ENCODE measurements around the gene UCN3.
"Not testable (repeated sequence)": the region's sequence is repeated elsewhere in the genome, so short reads cannot be mapped to it uniquely, and the experiment has no call there.

Gene UCN3

DNA sequence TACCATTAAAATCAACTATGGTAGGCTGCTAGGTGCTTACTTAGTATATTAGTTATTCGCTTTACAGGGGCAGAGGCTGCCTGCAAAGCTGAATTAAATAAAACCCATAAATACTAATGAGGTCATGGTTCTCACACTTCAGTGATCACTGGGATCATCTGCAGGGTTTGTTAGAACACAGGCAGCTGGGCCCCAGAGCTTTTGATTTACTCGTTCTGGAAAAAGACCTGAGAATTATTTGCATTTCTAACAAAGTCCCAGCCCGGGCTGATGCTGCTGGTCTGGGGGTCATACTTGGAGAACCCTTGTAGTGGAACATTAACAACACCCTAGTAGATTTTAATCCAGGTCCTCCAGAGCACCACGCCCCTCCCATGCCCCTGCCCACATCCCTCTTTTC is 8.5 kb downstream of the UCN3 start:
- DNase-seq (ENCODE audit: low spot score in 2 of 2) (no peak), ATAC-seq (replicated peaks; ENCODE audit: extremely low read depth, poor library complexity, severe bottlenecking) (no peak)
- Mint-ChIP-seq H3K27me3 (peaks cover 14% of the 10 kb centered on the region), H3K4me1 (no peaks in the 10 kb centered on the region), H3K9me3 (peaks cover 8% of the 10 kb centered on the region), H3K27ac (ENCODE audit: low read depth) (no peak overlapping the region), H3K4me3 (no peak overlapping the region), H3K36me3 (ENCODE audit: insufficient read depth) (no peaks in the 10 kb centered on the region)

DNA sequence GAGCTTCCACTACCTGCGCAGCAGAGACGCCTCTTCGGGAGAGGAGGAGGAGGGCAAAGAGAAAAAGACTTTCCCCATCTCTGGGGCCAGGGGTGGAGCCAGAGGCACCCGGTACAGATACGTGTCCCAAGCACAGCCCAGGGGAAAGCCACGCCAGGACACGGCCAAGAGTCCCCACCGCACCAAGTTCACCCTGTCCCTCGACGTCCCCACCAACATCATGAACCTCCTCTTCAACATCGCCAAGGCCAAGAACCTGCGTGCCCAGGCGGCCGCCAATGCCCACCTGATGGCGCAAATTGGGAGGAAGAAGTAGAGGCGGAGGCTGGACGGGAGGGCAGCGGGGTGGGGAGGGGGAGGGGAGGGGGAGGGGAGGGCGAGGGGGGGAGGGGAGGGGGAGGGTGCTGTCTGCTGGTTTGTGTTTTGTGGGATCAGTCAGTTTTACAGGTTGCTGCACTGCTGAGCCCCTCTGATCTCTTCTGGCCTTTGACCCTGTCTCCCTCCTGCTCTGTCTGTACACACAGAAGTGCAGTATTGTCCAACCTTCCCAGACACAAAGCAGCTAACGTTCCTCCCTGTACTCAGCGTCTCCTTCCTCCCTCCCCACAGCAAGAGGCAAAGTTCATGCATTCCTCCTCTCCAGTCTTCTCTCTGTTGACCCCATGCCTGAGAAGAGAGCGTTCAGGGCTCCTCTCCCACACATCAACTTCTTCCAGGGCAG is 9.3 kb downstream of the UCN3 start:
- DNase-seq (ENCODE audit: low spot score in 2 of 2): no peak
- Mint-ChIP-seq H3K27me3 (peaks cover 14% of the 10 kb centered on the region), H3K4me1 (no peaks in the 10 kb centered on the region), H3K9me3 (peaks cover 8% of the 10 kb centered on the region), H3K36me3 (ENCODE audit: insufficient read depth) (no peaks in the 10 kb centered on the region), H3K27ac (ENCODE audit: low read depth) (no peak overlapping the region), H3K4me3 (no peak overlapping the region)
- no peak for ATAC-seq (replicated peaks; ENCODE audit: extremely low read depth, poor library complexity, severe bottlenecking)

DNA sequence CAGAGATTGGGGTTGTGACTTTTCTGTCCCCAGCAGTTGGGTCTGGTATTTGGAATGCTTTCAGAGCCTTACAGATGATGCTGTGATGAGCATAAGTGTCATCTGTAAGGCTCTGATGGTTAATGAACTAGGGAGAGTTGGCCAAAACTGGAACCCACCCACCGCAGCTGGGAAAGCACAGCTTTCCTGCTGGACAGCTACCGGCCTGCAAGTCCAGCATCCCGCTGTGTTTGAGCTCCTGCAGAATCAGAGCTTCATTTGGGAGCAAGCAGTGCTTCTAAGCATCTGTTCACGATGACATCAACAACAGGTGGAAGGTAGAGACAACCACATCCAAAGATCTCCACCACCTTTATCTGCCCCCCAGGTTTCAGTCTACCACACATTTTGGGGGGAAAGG is 11.7 kb downstream of the UCN3 start:
- no peak overlapping the region for H3K4me3 Mint-ChIP-seq
- DNase-seq (ENCODE audit: low spot score in 2 of 2): no peak

DNA sequence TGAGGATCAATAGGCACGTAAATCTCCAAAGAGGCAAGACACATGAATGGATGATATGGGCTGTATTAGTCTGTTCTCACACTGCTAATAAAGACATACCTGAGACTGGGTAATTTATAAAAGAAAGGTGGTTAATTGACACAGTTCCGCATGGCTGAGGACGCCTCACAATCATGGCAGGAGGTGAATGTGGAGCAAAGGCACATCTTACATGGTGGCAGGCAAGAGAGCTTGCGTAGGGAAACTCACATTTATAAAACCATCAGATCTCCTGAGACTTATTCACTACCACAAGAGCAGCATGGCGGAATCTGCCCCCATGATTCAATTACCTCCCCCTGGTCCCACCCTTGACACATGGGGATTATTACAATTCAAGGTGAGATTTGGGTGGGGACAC is 14.4 kb downstream of the UCN3 start:
- not testable (repeated sequence) for H3K36me3 Mint-ChIP-seq (ENCODE audit: insufficient read depth); H3K4me1 Mint-ChIP-seq; H3K27ac Mint-ChIP-seq (ENCODE audit: low read depth); H3K4me3 Mint-ChIP-seq; H3K27me3 Mint-ChIP-seq; ATAC-seq (replicated peaks; ENCODE audit: extremely low read depth, poor library complexity, severe bottlenecking); H3K9me3 Mint-ChIP-seq; DNase-seq (ENCODE audit: low spot score in 2 of 2)

More for the DNA sequence above, 11.7 kb downstream of the UCN3 start:
- Mint-ChIP-seq H3K9me3 (no peaks in the 10 kb centered on the region), H3K36me3 (ENCODE audit: insufficient read depth) (no peaks in the 10 kb centered on the region), H3K27ac (ENCODE audit: low read depth) (no peak overlapping the region), H3K27me3 (peaks cover 14% of the 10 kb centered on the region), H3K4me1 (no peaks in the 10 kb centered on the region)
- ATAC-seq (replicated peaks; ENCODE audit: extremely low read depth, poor library complexity, severe bottlenecking): no peak

DNA sequence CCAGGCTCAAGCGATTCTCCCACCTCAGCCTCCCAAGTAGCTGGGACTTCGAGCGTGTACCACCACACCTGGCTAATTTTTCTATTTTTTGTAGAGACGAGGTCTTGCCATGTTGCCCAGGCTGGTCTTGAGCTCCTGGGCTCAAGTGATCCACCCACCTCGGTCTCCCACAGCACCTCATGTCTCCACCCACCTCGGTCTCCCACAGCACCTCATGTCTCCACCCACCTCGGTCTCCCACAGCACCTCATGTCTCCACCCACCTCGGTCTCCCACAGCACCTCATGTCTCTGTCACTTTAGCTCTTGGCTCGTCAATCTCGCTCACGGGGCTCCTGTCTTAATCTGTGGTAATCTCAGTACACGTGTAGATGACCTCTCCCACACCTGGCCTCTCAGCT is 15.6 kb downstream of the UCN3 start:
- not testable (repeated sequence) for H3K4me1 Mint-ChIP-seq; H3K27ac Mint-ChIP-seq (ENCODE audit: low read depth); H3K27me3 Mint-ChIP-seq; ATAC-seq (replicated peaks; ENCODE audit: extremely low read depth, poor library complexity, severe bottlenecking); H3K9me3 Mint-ChIP-seq; H3K4me3 Mint-ChIP-seq; DNase-seq (ENCODE audit: low spot score in 2 of 2); H3K36me3 Mint-ChIP-seq (ENCODE audit: insufficient read depth)

DNA sequence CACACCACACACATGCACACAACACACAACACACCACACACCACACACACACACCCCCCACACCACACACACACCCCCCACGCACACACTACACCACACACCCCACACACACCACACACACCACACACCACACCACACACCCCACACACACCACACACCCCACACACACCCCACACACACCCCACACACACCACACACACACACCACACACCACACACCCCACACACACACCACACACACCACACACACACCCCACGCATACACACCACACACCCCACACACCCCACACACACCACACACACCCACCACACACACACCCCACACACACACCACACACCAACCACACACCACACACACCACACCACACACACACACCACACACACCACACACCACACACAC is 16.4 kb downstream of the UCN3 start:
- Mint-ChIP-seq H3K4me1 (no peaks in the 10 kb centered on the region), H3K27me3 (peaks cover 10% of the 10 kb centered on the region), H3K4me3 (no peak overlapping the region), H3K27ac (ENCODE audit: low read depth) (no peak overlapping the region), H3K9me3 (no peaks in the 10 kb centered on the region), H3K36me3 (ENCODE audit: insufficient read depth) (no peaks in the 10 kb centered on the region)
- DNase-seq (ENCODE audit: low spot score in 2 of 2): no peak
- no peak for ATAC-seq (replicated peaks; ENCODE audit: extremely low read depth, poor library complexity, severe bottlenecking)

DNA sequence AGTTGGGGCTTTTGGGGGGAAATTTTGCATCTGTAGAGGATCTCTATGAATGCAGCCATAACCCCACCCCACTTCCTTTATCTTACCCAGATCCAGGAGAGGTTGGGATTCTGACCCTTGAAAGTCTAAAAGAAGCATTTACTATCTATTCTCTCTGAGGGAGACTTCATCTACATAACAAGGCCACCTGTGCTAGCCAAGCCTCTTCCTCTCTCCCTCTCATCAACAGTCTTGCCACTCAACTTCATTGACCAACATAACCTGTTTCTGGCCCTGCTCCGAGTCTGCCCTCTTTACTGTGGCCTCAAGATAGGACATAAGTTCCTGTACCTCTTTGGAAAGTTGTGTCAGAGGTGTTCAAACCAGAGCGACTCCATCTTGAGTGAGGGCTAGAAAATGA is 20.5 kb downstream of the UCN3 start:
- no peak for DNase-seq (ENCODE audit: low spot score in 2 of 2)
- Mint-ChIP-seq H3K27me3 (peaks cover 22% of the 10 kb centered on the region), H3K27ac (ENCODE audit: low read depth) (no peak overlapping the region), H3K9me3 (peaks cover 12% of the 10 kb centered on the region), H3K4me1 (no peaks in the 10 kb centered on the region), H3K4me3 (no peak overlapping the region), H3K36me3 (ENCODE audit: insufficient read depth) (no peaks in the 10 kb centered on the region)
- ATAC-seq (replicated peaks; ENCODE audit: extremely low read depth, poor library complexity, severe bottlenecking): no peak

DNA sequence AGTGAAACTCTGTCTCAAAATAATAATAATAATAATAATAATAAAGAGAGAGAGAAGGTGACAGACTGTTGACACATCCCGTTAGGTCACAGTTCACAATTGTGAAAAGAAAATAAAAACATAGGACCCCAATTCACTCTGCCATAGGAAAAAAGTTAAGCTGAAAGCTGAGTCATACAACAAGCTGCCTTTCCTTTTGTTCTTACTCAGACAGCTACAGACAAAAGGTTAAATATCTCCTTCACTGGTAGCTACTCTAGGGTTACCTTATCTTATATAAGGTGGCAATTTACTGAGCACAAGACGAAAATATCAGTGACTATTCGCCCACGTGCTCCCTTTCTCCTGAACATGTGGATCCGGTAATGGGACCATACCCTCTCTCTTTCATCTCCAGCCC is 22.4 kb downstream of the UCN3 start:
- H3K27ac Mint-ChIP-seq (ENCODE audit: low read depth): no peak overlapping the region
- H3K9me3 Mint-ChIP-seq: peaks cover 18% of the 10 kb centered on the region
- peaks cover 29% of the 10 kb centered on the region for H3K27me3 Mint-ChIP-seq
- DNase-seq (ENCODE audit: low spot score in 2 of 2): no peak
- H3K4me1 Mint-ChIP-seq: no peaks in the 10 kb centered on the region
- no peak for ATAC-seq (replicated peaks; ENCODE audit: extremely low read depth, poor library complexity, severe bottlenecking)
- no peak overlapping the region for H3K4me3 Mint-ChIP-seq
- H3K36me3 Mint-ChIP-seq (ENCODE audit: insufficient read depth): no peaks in the 10 kb centered on the region

DNA sequence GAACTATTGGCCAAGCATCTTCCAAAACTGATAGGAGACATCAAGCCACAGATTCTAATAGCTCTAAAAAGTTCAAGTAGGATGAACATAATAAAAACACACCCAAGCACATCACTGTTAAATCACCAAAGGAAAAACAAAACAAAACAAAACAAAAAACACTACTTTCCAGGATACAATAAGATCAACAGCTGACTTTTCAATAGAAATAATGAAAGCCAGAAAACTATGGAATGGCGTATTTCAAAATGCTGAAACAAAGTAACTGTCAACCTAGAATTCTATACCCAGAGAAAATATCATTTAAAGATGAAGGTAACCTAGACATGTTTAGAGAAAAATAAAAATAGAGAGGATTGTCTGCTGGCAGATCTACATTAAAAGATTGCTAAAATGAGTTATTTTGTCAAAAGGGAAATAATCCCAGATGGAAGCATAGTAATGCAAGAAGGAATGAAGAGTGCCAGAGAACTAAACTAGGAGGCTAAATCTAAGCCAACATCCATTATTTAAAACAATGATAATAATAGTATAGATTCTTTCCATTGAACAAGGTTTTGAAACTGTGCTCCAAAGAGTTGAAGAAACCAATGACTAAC is 25.9 kb downstream of the UCN3 start:
- Mint-ChIP-seq H3K4me3 (no peak overlapping the region), H3K4me1 (no peaks in the 10 kb centered on the region), H3K27me3 (peaks cover 53% of the 10 kb centered on the region), H3K27ac (ENCODE audit: low read depth) (no peak overlapping the region), H3K9me3 (peaks cover 18% of the 10 kb centered on the region), H3K36me3 (ENCODE audit: insufficient read depth) (no peaks in the 10 kb centered on the region)
- no peak for DNase-seq (ENCODE audit: low spot score in 2 of 2)
- no peak for ATAC-seq (replicated peaks; ENCODE audit: extremely low read depth, poor library complexity, severe bottlenecking)

DNA sequence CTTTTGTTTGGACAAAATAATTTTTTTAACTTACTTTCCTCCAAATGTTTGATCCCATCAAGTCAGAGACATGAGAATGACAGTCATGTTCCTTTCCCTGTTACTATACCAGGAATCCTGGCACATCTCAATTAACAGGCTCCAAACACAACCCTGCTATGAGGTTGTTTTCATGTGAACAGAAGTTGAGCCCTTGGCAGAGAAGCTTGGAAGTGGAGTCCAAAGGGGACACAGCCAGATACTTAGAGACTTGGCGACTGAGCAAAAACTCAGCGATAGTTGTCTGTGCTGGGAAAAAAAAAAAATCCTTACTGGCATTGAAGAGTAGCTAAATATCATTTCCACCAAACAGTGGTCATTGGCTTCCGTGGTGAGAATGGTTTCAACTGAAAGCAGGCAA is 27.0 kb downstream of the UCN3 start:
- Mint-ChIP-seq H3K36me3 (ENCODE audit: insufficient read depth) (no peaks in the 10 kb centered on the region), H3K27me3 (peaks cover 52% of the 10 kb centered on the region), H3K4me3 (no peak overlapping the region), H3K9me3 (peaks cover 18% of the 10 kb centered on the region), H3K27ac (ENCODE audit: low read depth) (no peak overlapping the region), H3K4me1 (no peaks in the 10 kb centered on the region)
- ATAC-seq (replicated peaks; ENCODE audit: extremely low read depth, poor library complexity, severe bottlenecking) (no peak), DNase-seq (ENCODE audit: low spot score in 2 of 2) (no peak)

DNA sequence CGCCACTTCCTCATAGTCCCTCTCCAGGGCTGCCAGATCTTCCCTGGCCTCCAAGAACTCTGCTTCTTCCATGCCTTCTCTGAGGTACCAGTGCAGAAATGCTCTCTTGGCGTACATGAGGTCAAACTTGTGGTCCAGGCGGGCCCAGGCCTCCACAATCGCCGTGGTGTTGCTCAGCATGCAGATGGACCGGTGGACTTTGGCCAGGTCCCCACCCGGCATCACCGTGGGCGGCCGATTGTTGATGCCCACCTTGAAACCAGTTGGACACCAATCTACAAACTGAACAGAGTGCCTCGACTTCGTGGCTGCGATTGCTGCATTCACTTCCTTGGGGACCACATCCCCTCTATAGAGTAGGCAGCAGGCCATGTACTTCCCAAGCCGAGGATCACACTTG is 28.8 kb downstream of the UCN3 start:
- Mint-ChIP-seq H3K9me3 (peaks cover 13% of the 10 kb centered on the region), H3K27me3 (peaks cover 58% of the 10 kb centered on the region), H3K4me1 (no peaks in the 10 kb centered on the region), H3K36me3 (ENCODE audit: insufficient read depth) (peaks cover 1% of the 10 kb centered on the region), H3K4me3 (no peak overlapping the region), H3K27ac (ENCODE audit: low read depth) (no peak overlapping the region)
- ATAC-seq (replicated peaks; ENCODE audit: extremely low read depth, poor library complexity, severe bottlenecking) (no peak), DNase-seq (ENCODE audit: low spot score in 2 of 2) (no peak)

DNA sequence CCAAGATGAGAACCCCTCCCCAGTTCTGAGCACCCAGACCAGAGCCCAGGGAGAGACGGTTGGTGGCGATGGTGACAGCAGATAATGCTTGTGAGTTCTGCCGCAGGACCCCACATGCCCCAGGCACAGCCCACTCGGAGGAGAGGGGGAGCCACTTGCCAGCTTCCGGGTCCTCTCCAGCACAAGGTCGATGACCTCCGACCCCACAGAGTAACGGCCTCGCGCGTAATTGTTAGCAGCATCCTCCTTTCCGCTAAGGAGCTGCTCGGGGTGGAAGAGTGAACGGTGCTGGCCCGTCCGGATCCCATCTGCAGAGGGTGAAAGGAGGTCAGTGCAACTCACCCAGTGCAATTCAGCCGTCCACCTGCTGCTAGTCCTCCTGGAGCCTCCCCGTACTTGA is 30.4 kb downstream of the UCN3 start:
- ATAC-seq (replicated peaks; ENCODE audit: extremely low read depth, poor library complexity, severe bottlenecking) (no peak), DNase-seq (ENCODE audit: low spot score in 2 of 2) (no peak)
- H3K4me1 Mint-ChIP-seq: no peaks in the 10 kb centered on the region
- peaks cover 6% of the 10 kb centered on the region for H3K9me3 Mint-ChIP-seq
- no peak overlapping the region for H3K4me3 Mint-ChIP-seq
- H3K27me3 Mint-ChIP-seq: peaks cover 73% of the 10 kb centered on the region
- peaks cover 1% of the 10 kb centered on the region for H3K36me3 Mint-ChIP-seq (ENCODE audit: insufficient read depth)
- no peak overlapping the region for H3K27ac Mint-ChIP-seq (ENCODE audit: low read depth)

DNA sequence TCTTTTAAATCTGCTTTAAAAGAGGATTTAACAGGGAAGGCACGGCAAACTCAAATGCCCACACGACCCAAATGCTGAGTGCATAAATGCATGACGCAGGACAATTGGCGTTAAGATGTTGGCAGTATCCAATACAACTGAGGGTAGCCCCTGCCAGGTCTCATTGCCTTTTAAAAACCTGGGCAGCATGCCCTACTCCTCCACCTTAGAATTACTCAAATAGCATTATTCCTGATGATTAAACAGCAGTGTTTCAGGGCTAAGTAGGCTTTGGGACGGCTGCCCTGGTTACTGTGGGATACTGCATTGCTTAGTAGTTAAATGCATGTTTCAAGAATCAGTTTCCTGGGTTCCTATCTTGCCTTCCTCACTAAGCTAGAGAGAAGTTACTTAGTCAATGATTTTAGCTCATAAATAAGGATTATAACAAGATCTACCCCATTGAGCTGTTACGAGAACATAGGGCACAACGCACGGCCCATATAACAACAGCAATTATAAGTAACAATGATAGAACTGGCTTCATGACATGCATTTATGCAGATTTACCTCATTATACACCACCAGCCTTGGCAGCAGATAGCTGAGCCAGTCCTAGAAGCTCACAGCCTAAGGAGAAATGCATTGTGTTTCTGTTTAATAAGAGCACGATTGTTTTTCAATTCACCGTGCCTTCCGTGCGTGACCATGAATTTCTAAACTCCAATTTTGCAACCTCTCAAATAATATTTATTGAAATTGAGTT is 32.0 kb downstream of the UCN3 start:
- H3K9me3 Mint-ChIP-seq: no peaks in the 10 kb centered on the region
- no peak for ATAC-seq (replicated peaks; ENCODE audit: extremely low read depth, poor library complexity, severe bottlenecking)
- no peak overlapping the region for H3K4me3 Mint-ChIP-seq
- H3K4me1 Mint-ChIP-seq: no peaks in the 10 kb centered on the region
- peaks cover 1% of the 10 kb centered on the region for H3K36me3 Mint-ChIP-seq (ENCODE audit: insufficient read depth)
- no peak for DNase-seq (ENCODE audit: low spot score in 2 of 2)
- H3K27ac Mint-ChIP-seq (ENCODE audit: low read depth): no peak overlapping the region
- peaks cover 73% of the 10 kb centered on the region for H3K27me3 Mint-ChIP-seq

All from central memory CD8-positive, alpha-beta T cell (primary cell).